Activated CD8-positive, alpha-beta T cell treated with anti-CD3 and anti-CD28 coated beads for 36 hours (primary cell): ENCODE data around the gene DIAPH3. TPM values are rescaled to one million over a fixed set of nuclear protein-coding genes. Genes with fewer than 3 reads are reported as not detected.
A peak's percentile ranks its signal among the peaks of the same experiment; 100 is the strongest.
"Not testable (repeated sequence)": the region's sequence is repeated elsewhere in the genome, so short reads cannot be mapped to it uniquely, and the experiment has no call there.

ENCODE experiments used
- ATAC-seq: fragments of 200-7000 bp; cut with Tn5 transposase; one replicate; pipeline ENCODE4 v1.10.0; 2021; ENCODE audit warnings: mild to moderate bottlenecking, moderate library complexity
- CTCF ChIA-PET: fragments of 350-600 bp; sonication (Branson Sonifier 250); formaldehyde crosslinking; loops from one replicate; lab custom pipeline; 2021; ENCODE audit warnings: antibody characterized with exemption; lab: Charles Lee
- POLR2A ChIA-PET: fragments of 350-600 bp; sonication (Branson Sonifier 250); formaldehyde crosslinking; loops from one replicate; lab custom pipeline; 2021; ENCODE audit warnings: antibody characterized with exemption; lab: Charles Lee
- DNase-seq: peaks from one replicate; pipeline ENCODE4 v3.0.0-alpha.2; 2020
- H3K27ac Mint-ChIP-seq: one replicate; pipeline ENCODE4 v1.8.0; 2021; ENCODE audit warnings: mild to moderate bottlenecking, mixed read lengths
- H3K27me3 Mint-ChIP-seq: one replicate; pipeline ENCODE4 v1.8.0; 2021; ENCODE audit warnings: mixed read lengths
- H3K36me3 Mint-ChIP-seq: one replicate; pipeline ENCODE4 v1.8.0; 2021; ENCODE audit warnings: low read depth, mixed read lengths
- H3K4me1 Mint-ChIP-seq: one replicate; pipeline ENCODE4 v1.8.0; 2021; ENCODE audit warnings: low read depth, mixed read lengths
- H3K4me3 Mint-ChIP-seq: one replicate; pipeline ENCODE4 v1.8.0; 2021; ENCODE audit warnings: mild to moderate bottlenecking, moderate library complexity, mixed read lengths
- H3K9me3 Mint-ChIP-seq: one replicate; pipeline ENCODE4 v1.8.0; 2021; ENCODE audit warnings: mixed read lengths
- CTCF ChIP-seq: fragments of 200-600 bp; IDR thresholded peaks from one replicate; pipeline ENCODE4 v1.8.0; 2022; ENCODE audit warnings: antibody characterized with exemption, mild to moderate bottlenecking
- intact Hi-C: fragments of 100-400 bp; cut with micrococcal nuclease; formaldehyde crosslinking; loops from one replicate; pipeline ENCODE4 v1.10.0; 2022
- total RNA-seq, 2 experiments: library from RNA; stranded (reverse); gene quantifications; one replicate each; pipeline ENCODE4 v1.2.3, GENCODE V29; 2021

Gene DIAPH3
- 10 to 100 TPM; 23.0 to 25.4 TPM for total RNA-seq

GRCh38 chr13:60163478-60164233, at the start of gene DIAPH3:
Gene DIAPH3, minus strand, starts transcription at chr13:60163928. Its CDS starts 162 bp downstream, at chr13:60163766.
- H3K9me3 Mint-ChIP-seq, result no peaks in the 10 kb centered on the region
- DNase-seq (peak; percentile 97), ATAC-seq (peak; percentile 99)
- ChIA-PET CTCF (interaction anchor here (1.1 kb wide), 2 partner anchors 51 to 164 kb away, joined by 3 read pairs; no protein-coding TSS in a partner anchor), POLR2A (interaction anchor here (1.3 to 2.6 kb wide), 2 partner anchors 16 to 233 kb away, joined by 3 to 7 read pairs; partner anchors contain the start of gene TDRD3)
- intact Hi-C loops, result loop anchor here (2.0 to 5.0 kb wide), 2 partner anchors 233 to 269 kb away; partner anchors contain the start of gene TDRD3
- H3K4me1 Mint-ChIP-seq, result peaks cover 33% of the 10 kb centered on the region
- peak within 1 kb of the TSS; percentile 97 for H3K27ac Mint-ChIP-seq
- peaks cover 15% of the 10 kb centered on the region for H3K36me3 Mint-ChIP-seq
- H3K27me3 Mint-ChIP-seq, result peaks cover 2% of the 10 kb centered on the region
- peak within 1 kb of the TSS; percentile 94 for H3K4me3 Mint-ChIP-seq
- TF ChIP-seq CTCF, result no peak

GRCh38 chr13:60213236-60213744, 49.6 kb upstream of the DIAPH3 start:
- Mint-ChIP-seq H3K27me3 (no peaks in the 10 kb centered on the region), H3K9me3 (no peaks in the 10 kb centered on the region), H3K4me1 (no peaks in the 10 kb centered on the region), H3K27ac (no peak overlapping the region), H3K36me3 (no peaks in the 10 kb centered on the region), H3K4me3 (no peak overlapping the region)
- ChIA-PET CTCF (interaction anchor here (0.7 kb wide), 1 partner anchor 11 kb away, joined by 3 read pairs; no protein-coding TSS in a partner anchor), POLR2A (no interaction called here)
- TF ChIP-seq CTCF, result no peak
- intact Hi-C loops, result no loop called here
- ATAC-seq (no peak), DNase-seq (no peak)

GRCh38 chr13:60211548-60211947, 47.8 kb upstream of the DIAPH3 start:
- POLR2A ChIA-PET, result no interaction called here
- no peak for ATAC-seq
- TF ChIP-seq CTCF, result no peak
- no peak overlapping the region for H3K4me3 Mint-ChIP-seq
- DNase-seq, result no peak
- H3K36me3 Mint-ChIP-seq, result no peaks in the 10 kb centered on the region
- H3K27ac Mint-ChIP-seq, result no peak overlapping the region
- intact Hi-C loops, result no loop called here
- H3K9me3 Mint-ChIP-seq, result no peaks in the 10 kb centered on the region
- peaks cover 3% of the 10 kb centered on the region for H3K27me3 Mint-ChIP-seq
- no peaks in the 10 kb centered on the region for H3K4me1 Mint-ChIP-seq
- CTCF ChIA-PET, result no interaction called here

- no peaks in the 10 kb centered on the region for H3K9me3 Mint-ChIP-seq
- CTCF ChIA-PET, result no interaction called here
- ATAC-seq, result no peak
- POLR2A ChIA-PET, result no interaction called here
- no peak overlapping the region for H3K27ac Mint-ChIP-seq
- no peak for TF ChIP-seq CTCF
- DNase-seq, result no peak
- intact Hi-C loops, result no loop called here
- H3K27me3 Mint-ChIP-seq, result peaks cover 8% of the 10 kb centered on the region
- no peak overlapping the region for H3K4me3 Mint-ChIP-seq
- H3K36me3 Mint-ChIP-seq, result no peaks in the 10 kb centered on the region
- H3K4me1 Mint-ChIP-seq, result no peaks in the 10 kb centered on the region
These were observed 47.0 kb upstream of the DIAPH3 start for GRCh38 chr13:60210510-60211330.

- H3K9me3 Mint-ChIP-seq, H3K4me3 Mint-ChIP-seq, CTCF ChIA-PET, intact Hi-C loops, H3K36me3 Mint-ChIP-seq, DNase-seq, ATAC-seq, H3K27ac Mint-ChIP-seq, POLR2A ChIA-PET, H3K4me1 Mint-ChIP-seq: not testable (repeated sequence)
- peaks cover 12% of the 10 kb centered on the region for H3K27me3 Mint-ChIP-seq
These were observed 41.8 kb upstream of the DIAPH3 start for GRCh38 chr13:60205499-60205898.
